ENCODE data around the gene PATL2. TPM values are rescaled to one million over a fixed set of nuclear protein-coding genes. Genes with fewer than 3 reads are reported as not detected.

The PATL2 gene
- total RNA-seq, 1 donor from 2014 or later: 1.1 TPM

DNA sequence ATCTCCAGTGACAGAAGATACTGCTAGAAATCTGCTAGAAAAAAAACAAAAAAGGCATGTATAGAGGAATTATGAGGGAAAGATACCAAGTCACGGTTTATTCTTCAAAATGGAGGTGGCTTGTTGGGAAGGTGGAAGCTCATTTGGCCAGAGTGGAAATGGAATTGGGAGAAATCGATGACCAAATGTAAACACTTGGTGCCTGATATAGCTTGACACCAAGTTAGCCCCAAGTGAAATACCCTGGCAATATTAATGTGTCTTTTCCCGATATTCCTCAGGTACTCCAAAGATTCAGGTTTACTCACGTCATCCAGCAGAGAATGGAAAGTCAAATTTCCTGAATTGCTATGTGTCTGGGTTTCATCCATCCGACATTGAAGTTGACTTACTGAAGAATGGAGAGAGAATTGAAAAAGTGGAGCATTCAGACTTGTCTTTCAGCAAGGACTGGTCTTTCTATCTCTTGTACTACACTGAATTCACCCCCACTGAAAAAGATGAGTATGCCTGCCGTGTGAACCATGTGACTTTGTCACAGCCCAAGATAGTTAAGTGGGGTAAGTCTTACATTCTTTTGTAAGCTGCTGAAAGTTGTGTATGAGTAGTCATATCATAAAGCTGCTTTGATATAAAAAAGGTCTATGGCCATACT, 4.1 kb upstream of the PATL2 start:
- Mint-ChIP-seq H3K36me3 (peaks cover 16% of the 10 kb centered on the region), H3K9me3 (no peaks in the 10 kb centered on the region), H3K4me1 (peaks cover 15% of the 10 kb centered on the region), H3K4me3 (no peak overlapping the region), H3K27me3 (ENCODE audit: low read depth) (no peaks in the 10 kb centered on the region), H3K27ac (no peak overlapping the region)
- no peak for TF ChIP-seq CTCF (IDR thresholded peaks at IDR 0.05; ENCODE audit: unreplicated experiment)
- DNase-seq (ENCODE audit: low spot score in 2 of 2, unreplicated experiment in 2 of 2): no peak

DNA sequence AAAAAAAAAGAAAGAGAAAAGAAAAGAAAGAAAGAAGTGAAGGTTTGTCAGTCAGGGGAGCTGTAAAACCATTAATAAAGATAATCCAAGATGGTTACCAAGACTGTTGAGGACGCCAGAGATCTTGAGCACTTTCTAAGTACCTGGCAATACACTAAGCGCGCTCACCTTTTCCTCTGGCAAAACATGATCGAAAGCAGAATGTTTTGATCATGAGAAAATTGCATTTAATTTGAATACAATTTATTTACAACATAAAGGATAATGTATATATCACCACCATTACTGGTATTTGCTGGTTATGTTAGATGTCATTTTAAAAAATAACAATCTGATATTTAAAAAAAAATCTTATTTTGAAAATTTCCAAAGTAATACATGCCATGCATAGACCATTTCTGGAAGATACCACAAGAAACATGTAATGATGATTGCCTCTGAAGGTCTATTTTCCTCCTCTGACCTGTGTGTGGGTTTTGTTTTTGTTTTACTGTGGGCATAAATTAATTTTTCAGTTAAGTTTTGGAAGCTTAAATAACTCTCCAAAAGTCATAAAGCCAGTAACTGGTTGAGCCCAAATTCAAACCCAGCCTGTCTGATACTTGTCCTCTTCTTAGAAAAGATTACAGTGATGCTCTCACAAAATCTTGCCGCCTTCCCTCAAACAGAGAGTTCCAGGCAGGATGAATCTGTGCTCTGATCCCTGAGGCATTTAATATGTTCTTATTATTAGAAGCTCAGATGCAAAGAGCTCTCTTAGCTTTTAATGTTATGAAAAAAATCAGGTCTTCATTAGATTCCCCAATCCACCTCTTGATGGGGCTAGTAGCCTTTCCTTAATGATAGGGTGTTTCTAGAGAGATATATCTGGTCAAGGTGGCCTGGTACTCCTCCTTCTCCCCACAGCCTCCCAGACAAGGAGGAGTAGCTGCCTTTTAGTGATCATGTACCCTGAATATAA, 2.2 kb upstream of the PATL2 start:
- DNase-seq (ENCODE audit: low spot score in 2 of 2, unreplicated experiment in 2 of 2): no peak
- Mint-ChIP-seq H3K4me3 (peak overlapping the region; percentile 94), H3K27me3 (ENCODE audit: low read depth) (no peaks in the 10 kb centered on the region), H3K27ac (no peak overlapping the region), H3K4me1 (peaks cover 15% of the 10 kb centered on the region), H3K9me3 (no peaks in the 10 kb centered on the region), H3K36me3 (peaks cover 16% of the 10 kb centered on the region)
- no peak for TF ChIP-seq CTCF (IDR thresholded peaks at IDR 0.05; ENCODE audit: unreplicated experiment)

GRCh38 chr15:44712346-44713005, 1.4 kb upstream of the PATL2 start:
- DNase-seq (ENCODE audit: low spot score in 2 of 2, unreplicated experiment in 2 of 2): no peak
- Mint-ChIP-seq H3K4me1 (peaks cover 15% of the 10 kb centered on the region), H3K36me3 (peaks cover 13% of the 10 kb centered on the region), H3K4me3 (peak overlapping the region; percentile 94), H3K27me3 (ENCODE audit: low read depth) (no peaks in the 10 kb centered on the region), H3K9me3 (no peaks in the 10 kb centered on the region), H3K27ac (peak overlapping the region; percentile 100)
- no peak for TF ChIP-seq CTCF (IDR thresholded peaks at IDR 0.05; ENCODE audit: unreplicated experiment)

DNA sequence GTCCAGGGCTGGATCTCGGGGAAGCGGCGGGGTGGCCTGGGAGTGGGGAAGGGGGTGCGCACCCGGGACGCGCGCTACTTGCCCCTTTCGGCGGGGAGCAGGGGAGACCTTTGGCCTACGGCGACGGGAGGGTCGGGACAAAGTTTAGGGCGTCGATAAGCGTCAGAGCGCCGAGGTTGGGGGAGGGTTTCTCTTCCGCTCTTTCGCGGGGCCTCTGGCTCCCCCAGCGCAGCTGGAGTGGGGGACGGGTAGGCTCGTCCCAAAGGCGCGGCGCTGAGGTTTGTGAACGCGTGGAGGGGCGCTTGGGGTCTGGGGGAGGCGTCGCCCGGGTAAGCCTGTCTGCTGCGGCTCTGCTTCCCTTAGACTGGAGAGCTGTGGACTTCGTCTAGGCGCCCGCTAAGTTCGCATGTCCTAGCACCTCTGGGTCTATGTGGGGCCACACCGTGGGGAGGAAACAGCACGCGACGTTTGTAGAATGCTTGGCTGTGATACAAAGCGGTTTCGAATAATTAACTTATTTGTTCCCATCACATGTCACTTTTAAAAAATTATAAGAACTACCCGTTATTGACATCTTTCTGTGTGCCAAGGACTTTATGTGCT, 721 bp upstream of the PATL2 start:
- Mint-ChIP-seq H3K9me3 (no peaks in the 10 kb centered on the region), H3K36me3 (peaks cover 9% of the 10 kb centered on the region), H3K4me3 (peak overlapping the region; percentile 94), H3K27me3 (ENCODE audit: low read depth) (no peaks in the 10 kb centered on the region), H3K27ac (peak overlapping the region; percentile 100), H3K4me1 (peaks cover 15% of the 10 kb centered on the region)
- TF ChIP-seq CTCF (IDR thresholded peaks at IDR 0.05; ENCODE audit: unreplicated experiment): no peak
- peak; percentile 21 to 57 for DNase-seq (ENCODE audit: low spot score in 2 of 2, unreplicated experiment in 2 of 2)
